Upper lobe of right lung (tissue), 1 donor: ENCODE results near the gene ASIC2. TPM values are rescaled to one million over a fixed set of nuclear protein-coding genes. Genes with fewer than 3 reads are reported as not detected.

ENCODE experiments used
- ATAC-seq: fragments of 200-7000 bp; cut with Tn5 transposase; one replicate; pipeline ENCODE4 v1.9.1; 2020; ENCODE audit warnings: mild to moderate bottlenecking, moderate library complexity
- DNase-seq: peaks from one replicate; pipeline ENCODE4 v3.0.0-alpha.2; 2020
- H3K27ac ChIP-seq: fragments of 200-600 bp; one replicate; pipeline ENCODE4 v1.8.0; 2022
- H3K27me3 ChIP-seq: fragments of 200-600 bp; one replicate; pipeline ENCODE4 v1.8.0; 2022; ENCODE audit warnings: mild to moderate bottlenecking
- H3K36me3 ChIP-seq: fragments of 200-600 bp; one replicate; pipeline ENCODE4 v1.8.0; 2022
- H3K4me1 ChIP-seq: fragments of 200-600 bp; one replicate; pipeline ENCODE4 v1.8.0; 2022
- H3K4me3 ChIP-seq: fragments of 200-600 bp; one replicate; pipeline ENCODE4 v1.8.0; 2022; ENCODE audit warnings: mild to moderate bottlenecking
- H3K9me3 ChIP-seq: fragments of 200-600 bp; one replicate; pipeline ENCODE4 v1.8.0; 2022
- CTCF ChIP-seq: fragments of 200-600 bp; IDR thresholded peaks from one replicate; pipeline ENCODE4 v1.8.0; 2022; ENCODE audit warnings: antibody characterized with exemption
- intact Hi-C: fragments of 100-400 bp; cut with DNase I; formaldehyde crosslinking; loops from one replicate; pipeline ENCODE4 v1.11.0; 2022
- total RNA-seq: library from RNA; stranded (reverse); fragmentation: NEBNext Ultra II Directional; extraction: Animal tissue kit (Norgen Biotek cat#: 25700); gene quantifications from one replicate; pipeline ENCODE4 v1.2.1, GENCODE V29; 2021
- donor health status: DM: no; HTN: yes; CAD: no; lungs with severe emphysema.

The ASIC2 gene
- total RNA-seq, 1 donor from 2014 or later, result not detected

GRCh38 chr17:33055171-33055611, 237.9 kb downstream of the ASIC2 start:
- Histone ChIP-seq H3K4me1 (no peaks in the 10 kb centered on the region), H3K4me3 (no peak overlapping the region), H3K9me3 (no peaks in the 10 kb centered on the region), H3K36me3 (no peaks in the 10 kb centered on the region), H3K27me3 (no peaks in the 10 kb centered on the region), H3K27ac (no peak overlapping the region)
- no peak for TF ChIP-seq CTCF
- intact Hi-C loops, result no loop called here
- no peak for DNase-seq
- no peak for ATAC-seq

- TF ChIP-seq CTCF, result no peak
- no peaks in the 10 kb centered on the region for H3K36me3 ChIP-seq
- DNase-seq (no peak), ATAC-seq (no peak)
- no peak overlapping the region for H3K4me3 ChIP-seq
- no peaks in the 10 kb centered on the region for H3K27me3 ChIP-seq
- H3K4me1 ChIP-seq, result no peaks in the 10 kb centered on the region
- intact Hi-C loops, result no loop called here
- no peaks in the 10 kb centered on the region for H3K9me3 ChIP-seq
- no peak overlapping the region for H3K27ac ChIP-seq
These were observed 238.7 kb downstream of the ASIC2 start for GRCh38 chr17:33054412-33054811.

- no peaks in the 10 kb centered on the region for H3K27me3 ChIP-seq
- no peak for TF ChIP-seq CTCF
- H3K36me3 ChIP-seq, result no peaks in the 10 kb centered on the region
- ATAC-seq (no peak), DNase-seq (no peak)
- H3K4me3 ChIP-seq, result no peak overlapping the region
- H3K4me1 ChIP-seq, result no peaks in the 10 kb centered on the region
- H3K27ac ChIP-seq, result no peak overlapping the region
- no peaks in the 10 kb centered on the region for H3K9me3 ChIP-seq
- intact Hi-C loops, result no loop called here
These were observed 239.4 kb downstream of the ASIC2 start for GRCh38 chr17:33053676-33054075.

- H3K27ac ChIP-seq, result no peak overlapping the region
- ATAC-seq (no peak), DNase-seq (no peak)
- intact Hi-C loops, result no loop called here
- H3K4me3 ChIP-seq, result no peak overlapping the region
- no peak for TF ChIP-seq CTCF
- H3K4me1 ChIP-seq, result no peaks in the 10 kb centered on the region
- H3K36me3 ChIP-seq, result no peaks in the 10 kb centered on the region
- no peaks in the 10 kb centered on the region for H3K9me3 ChIP-seq
- no peaks in the 10 kb centered on the region for H3K27me3 ChIP-seq
These were observed 240.2 kb downstream of the ASIC2 start for GRCh38 chr17:33052856-33053255.

- Histone ChIP-seq H3K4me3 (no peak overlapping the region), H3K27me3 (no peaks in the 10 kb centered on the region), H3K27ac (no peak overlapping the region), H3K9me3 (no peaks in the 10 kb centered on the region), H3K4me1 (no peaks in the 10 kb centered on the region), H3K36me3 (no peaks in the 10 kb centered on the region)
- intact Hi-C loops, result no loop called here
- TF ChIP-seq CTCF, result no peak
- DNase-seq (no peak), ATAC-seq (no peak)
These were observed 242.4 kb downstream of the ASIC2 start for GRCh38 chr17:33050611-33051140.

- H3K36me3 ChIP-seq, result no peaks in the 10 kb centered on the region
- H3K4me3 ChIP-seq, result no peak overlapping the region
- TF ChIP-seq CTCF, result peak; percentile 92
- H3K9me3 ChIP-seq, result no peaks in the 10 kb centered on the region
- no peak overlapping the region for H3K27ac ChIP-seq
- ATAC-seq (peak; percentile 79), DNase-seq (no peak)
- intact Hi-C loops, result no loop called here
- H3K27me3 ChIP-seq, result no peaks in the 10 kb centered on the region
- no peaks in the 10 kb centered on the region for H3K4me1 ChIP-seq
These were observed 243.2 kb downstream of the ASIC2 start for GRCh38 chr17:33049781-33050414.
